Epithelial cell of esophagus (primary cell): Measurements from ENCODE around the gene MYO3A.

Experiments used
- DNase-seq: peaks from one replicate; pipeline ENCODE4 v3.0.0; 2010; ENCODE audit warnings: low read depth
- H3K4me3 ChIP-seq: 2 replicates; pipeline ENCODE4 v1.5.1; 2011; ENCODE audit warnings: mild to moderate bottlenecking, low read length, control low read depth
- TF ChIP-seq, protein P1 (sequence below): IDR thresholded peaks from 2 replicates; pipeline ENCODE4 v1.5.1; 2011; ENCODE audit warnings: low read depth, mild to moderate bottlenecking, low read length, control low read depth, inconsistent platforms; ENCODE audit not compliant: insufficient read depth; ENCODE audit errors: missing control alignments

The MYO3A gene

DNA sequence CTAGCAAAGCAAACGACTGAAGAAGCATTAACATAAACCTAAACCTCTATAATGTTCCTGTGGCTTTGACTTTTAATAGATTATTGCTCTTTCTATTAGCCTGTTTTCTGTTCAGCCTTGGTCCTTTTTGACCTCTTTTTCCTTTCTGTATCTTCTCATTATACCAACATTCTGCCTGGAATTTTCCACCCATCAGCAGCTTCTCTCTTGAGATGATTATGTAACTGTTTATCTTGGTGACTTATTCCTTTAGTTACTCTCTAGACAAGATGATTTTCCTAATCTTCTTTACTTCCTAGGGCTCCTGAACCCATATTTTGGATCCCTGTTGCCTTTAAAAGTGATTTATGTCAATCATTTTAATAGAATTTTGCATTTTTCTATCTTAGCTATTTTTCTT is 81.1 kb downstream of the MYO3A start:
- TF ChIP-seq, protein P1, sequence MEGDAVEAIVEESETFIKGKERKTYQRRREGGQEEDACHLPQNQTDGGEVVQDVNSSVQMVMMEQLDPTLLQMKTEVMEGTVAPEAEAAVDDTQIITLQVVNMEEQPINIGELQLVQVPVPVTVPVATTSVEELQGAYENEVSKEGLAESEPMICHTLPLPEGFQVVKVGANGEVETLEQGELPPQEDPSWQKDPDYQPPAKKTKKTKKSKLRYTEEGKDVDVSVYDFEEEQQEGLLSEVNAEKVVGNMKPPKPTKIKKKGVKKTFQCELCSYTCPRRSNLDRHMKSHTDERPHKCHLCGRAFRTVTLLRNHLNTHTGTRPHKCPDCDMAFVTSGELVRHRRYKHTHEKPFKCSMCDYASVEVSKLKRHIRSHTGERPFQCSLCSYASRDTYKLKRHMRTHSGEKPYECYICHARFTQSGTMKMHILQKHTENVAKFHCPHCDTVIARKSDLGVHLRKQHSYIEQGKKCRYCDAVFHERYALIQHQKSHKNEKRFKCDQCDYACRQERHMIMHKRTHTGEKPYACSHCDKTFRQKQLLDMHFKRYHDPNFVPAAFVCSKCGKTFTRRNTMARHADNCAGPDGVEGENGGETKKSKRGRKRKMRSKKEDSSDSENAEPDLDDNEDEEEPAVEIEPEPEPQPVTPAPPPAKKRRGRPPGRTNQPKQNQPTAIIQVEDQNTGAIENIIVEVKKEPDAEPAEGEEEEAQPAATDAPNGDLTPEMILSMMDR = no peak
- no peak overlapping the region for H3K4me3 ChIP-seq
- DNase-seq = no peak

DNA sequence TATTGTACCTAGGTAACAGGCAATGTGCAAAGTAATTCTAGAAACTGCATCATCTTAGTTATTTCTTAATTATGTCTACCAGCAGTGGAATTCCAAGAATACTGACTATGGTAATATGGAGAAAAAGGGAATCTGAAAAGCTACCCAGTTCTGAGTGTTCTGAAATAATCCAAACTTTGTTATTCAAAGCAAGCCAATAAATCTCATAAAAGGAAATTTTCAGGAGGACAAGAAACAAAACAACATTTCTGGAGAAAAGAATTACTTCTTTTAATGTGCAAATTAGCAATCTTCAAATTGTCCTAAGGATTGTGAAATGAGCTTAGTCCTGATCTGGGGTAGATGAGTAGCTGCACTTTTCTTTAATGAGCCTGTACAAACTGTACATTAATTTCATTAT is 88.8 kb downstream of the MYO3A start:
- TF ChIP-seq, protein P1 = no peak
- no peak for DNase-seq
- H3K4me3 ChIP-seq = no peak overlapping the region

DNA sequence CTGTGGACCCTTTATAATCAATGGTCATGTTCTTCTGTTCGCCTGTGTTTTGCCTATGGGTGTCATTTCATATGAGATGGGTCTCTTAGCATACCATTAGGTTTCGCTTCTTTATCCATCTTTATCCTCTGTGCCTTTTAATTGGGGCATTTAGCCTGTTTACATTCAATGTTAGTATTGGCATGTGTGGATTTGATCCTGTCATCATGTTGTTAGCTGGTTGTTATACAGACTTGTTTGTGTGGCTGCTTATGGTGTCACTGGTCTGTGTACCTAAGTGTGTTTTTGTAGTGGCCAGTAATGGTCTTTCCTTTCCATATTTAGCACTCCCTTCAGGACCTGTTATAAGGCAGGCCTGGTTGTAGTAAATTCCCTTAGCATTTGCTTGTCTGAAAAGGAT is 90.3 kb downstream of the MYO3A start:
- TF ChIP-seq, protein P1 = no peak
- no peak overlapping the region for H3K4me3 ChIP-seq
- DNase-seq = no peak

DNA sequence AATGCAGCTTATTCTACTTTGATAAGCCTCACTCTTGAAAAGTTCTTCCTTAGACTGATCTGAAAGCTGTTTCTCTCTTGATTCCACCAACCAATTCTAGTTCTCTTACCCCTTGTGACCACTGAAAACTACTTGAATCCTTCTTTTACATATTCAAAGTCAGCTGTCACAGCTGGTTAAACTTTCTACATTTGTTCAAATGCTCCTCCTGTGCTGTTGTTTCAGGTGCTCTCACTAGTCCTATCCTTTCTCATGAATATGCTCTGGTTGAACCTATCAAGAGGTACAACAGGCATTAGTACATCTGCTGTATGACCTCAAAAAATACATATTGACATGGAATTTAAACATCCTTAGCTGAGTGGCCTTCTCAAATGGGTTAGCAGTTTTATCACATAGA is 91.5 kb downstream of the MYO3A start:
- TF ChIP-seq, protein P1 = no peak
- no peak overlapping the region for H3K4me3 ChIP-seq
- DNase-seq = no peak

DNA sequence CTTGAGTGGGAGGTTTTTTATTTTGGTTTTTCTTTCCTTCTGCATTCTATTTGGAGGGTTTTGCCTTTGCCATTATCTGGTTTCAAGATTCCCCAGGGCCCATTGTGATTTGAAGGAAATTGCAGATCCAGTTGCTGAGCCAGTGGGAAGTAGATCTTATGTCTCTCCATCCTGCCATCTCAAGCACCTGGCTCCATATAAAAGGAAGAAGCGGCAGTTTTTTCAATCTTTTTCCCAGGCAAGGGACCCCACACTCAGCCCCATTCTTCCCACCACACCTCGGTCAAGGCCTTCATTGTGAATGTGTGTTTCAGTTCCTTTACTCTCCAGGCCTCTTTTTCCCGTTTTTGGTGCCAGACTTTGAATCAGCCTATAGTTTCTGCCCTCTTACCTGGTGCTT is 95.8 kb downstream of the MYO3A start:
- no peak for DNase-seq
- H3K4me3 ChIP-seq = no peak overlapping the region
- TF ChIP-seq, protein P1 = no peak

DNA sequence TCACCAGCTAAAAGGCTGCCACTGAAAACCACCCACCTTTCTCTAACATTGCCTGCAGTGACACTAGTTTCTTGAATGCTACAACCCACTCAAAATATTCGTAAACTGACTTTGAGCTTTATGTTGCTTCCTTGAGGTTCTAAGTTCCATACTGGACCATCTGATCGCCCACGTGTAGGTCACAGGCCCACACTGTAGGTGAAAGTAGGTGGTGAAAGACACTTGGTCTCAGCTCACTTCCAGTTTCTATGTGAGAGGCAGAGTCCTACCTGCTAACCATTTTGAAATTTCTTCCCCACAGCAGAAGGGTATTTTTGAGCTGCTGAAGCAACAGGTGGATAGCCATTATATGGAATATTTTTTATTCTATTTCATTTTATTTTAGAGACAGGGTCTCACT is 97.3 kb downstream of the MYO3A start:
- no peak for DNase-seq
- TF ChIP-seq, protein P1 = no peak
- H3K4me3 ChIP-seq = no peak overlapping the region

DNA sequence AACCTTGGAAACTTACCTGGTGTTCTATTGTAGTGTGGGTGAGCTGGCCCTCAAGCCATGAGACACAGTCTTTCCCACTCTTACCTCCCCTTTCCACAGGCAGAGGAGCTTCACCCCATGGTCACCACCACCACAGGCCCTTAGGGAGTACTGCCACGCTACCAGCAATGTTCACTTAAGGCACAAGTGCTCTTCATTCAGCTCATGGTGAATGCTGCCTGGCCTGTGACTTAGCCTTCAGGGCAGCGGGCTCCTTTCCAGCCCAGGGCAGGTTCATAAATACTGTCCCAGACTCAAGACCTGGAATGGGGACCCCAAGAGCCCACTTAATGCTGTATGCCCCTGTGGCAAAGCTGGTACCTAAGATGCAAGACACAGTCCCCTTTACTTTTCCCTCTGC is 109.4 kb downstream of the MYO3A start:
- TF ChIP-seq, protein P1 = no peak
- no peak overlapping the region for H3K4me3 ChIP-seq
- DNase-seq = no peak
